Endodermal cell (in vitro differentiated cells): ENCODE results near the gene MKRN2. TPM values are rescaled to one million over a fixed set of nuclear protein-coding genes. Genes with fewer than 3 reads are reported as not detected.

Experiments
- DNase-seq: peaks from one replicate; pipeline ENCODE4 v3.0.0-alpha.2; 2017
- H3K27ac ChIP-seq: 2 replicates; pipeline ENCODE4 v1.5.1; 2013; ENCODE audit warnings: mild to moderate bottlenecking, low read depth, low read length, moderate library complexity
- H3K27me3 ChIP-seq: 2 replicates; pipeline ENCODE4 v1.6.1; 2013; ENCODE audit warnings: mild to moderate bottlenecking, low read length, moderate library complexity; ENCODE audit not compliant: insufficient read depth, control insufficient read depth, poor library complexity, severe bottlenecking
- H3K36me3 ChIP-seq: 2 replicates; pipeline ENCODE4 v1.7.0; 2013; ENCODE audit warnings: mild to moderate bottlenecking, low read length, moderate library complexity; ENCODE audit not compliant: control insufficient read depth, insufficient read depth
- H3K4me1 ChIP-seq: one replicate; pipeline ENCODE4 v1.7.0; 2013; ENCODE audit warnings: low read length; ENCODE audit not compliant: control insufficient read depth, insufficient read depth
- H3K4me3 ChIP-seq: 2 replicates; pipeline ENCODE4 v1.5.1; 2013; ENCODE audit warnings: mild to moderate bottlenecking, low read length, moderate library complexity
- H3K9ac ChIP-seq: 2 replicates; pipeline ENCODE4 v1.6.1; 2013; ENCODE audit warnings: mild to moderate bottlenecking, low read length, moderate library complexity; ENCODE audit not compliant: poor library complexity, severe bottlenecking; ENCODE audit errors: extremely low read depth
- H3K9me3 ChIP-seq: 2 replicates; pipeline ENCODE4 v1.6.1; 2013; ENCODE audit warnings: mild to moderate bottlenecking, low read length, moderate library complexity; ENCODE audit not compliant: control insufficient read depth
- H3K27ac Mint-ChIP-seq: 2 replicates; pipeline ENCODE4 v1.8.0; 2020; ENCODE audit warnings: mixed read lengths
- H3K27me3 Mint-ChIP-seq: 2 replicates; pipeline ENCODE4 v1.8.0; 2021; ENCODE audit warnings: mild to moderate bottlenecking, mixed read lengths; ENCODE audit not compliant: insufficient read depth
- H3K36me3 Mint-ChIP-seq: 2 replicates; pipeline ENCODE4 v1.8.0; 2020; ENCODE audit warnings: low read depth, mixed read lengths
- H3K4me1 Mint-ChIP-seq: 2 replicates; pipeline ENCODE4 v1.8.0; 2020; ENCODE audit warnings: mixed read lengths
- H3K4me3 Mint-ChIP-seq: 2 replicates; pipeline ENCODE4 v1.8.0; 2020; ENCODE audit warnings: mild to moderate bottlenecking, moderate library complexity, mixed read lengths
- H3K9me3 Mint-ChIP-seq: 2 replicates; pipeline ENCODE4 v1.8.0; 2020; ENCODE audit warnings: mild to moderate bottlenecking, mixed read lengths
- WGBS, 2 experiments: methylation state at CpG; one replicate each; pipeline versions ENCODE4 v1.1.5 to v1.1.7; 2013; ENCODE audit warnings: missing lambda C conversion rate in 2 of 2, mixed read lengths in 1 of 2; ENCODE audit not compliant: insufficient coverage in 1 of 2, insufficient read length in 1 of 2; 5-methylcytosine and 5-hydroxymethylcytosine counted together
- total RNA-seq, 2 donors: library from RNA; stranded (reverse); fragmentation: NEBNext Ultra II Directional in 1 of 2; extraction: Animal tissue kit (Norgen Biotek cat#: 25700) in 1 of 2; gene quantifications; 2 replicates in 1 of 2; 3 replicates in 1 of 2; pipeline ENCODE4 v1.2.1, GENCODE V29; 2021
- TF ChIP-seq, protein P1 (sequence below): fragments of 200-600 bp; sonication (generic); conservative IDR thresholded peaks from 2 replicates; pipeline ENCODE4 v1.5.0; 2021; ENCODE audit warnings: antibody characterized with exemption, mild to moderate bottlenecking

Gene MKRN2
- total RNA-seq, 2 donors from 2014 or later: 18.8 to 23.3 TPM

DNA sequence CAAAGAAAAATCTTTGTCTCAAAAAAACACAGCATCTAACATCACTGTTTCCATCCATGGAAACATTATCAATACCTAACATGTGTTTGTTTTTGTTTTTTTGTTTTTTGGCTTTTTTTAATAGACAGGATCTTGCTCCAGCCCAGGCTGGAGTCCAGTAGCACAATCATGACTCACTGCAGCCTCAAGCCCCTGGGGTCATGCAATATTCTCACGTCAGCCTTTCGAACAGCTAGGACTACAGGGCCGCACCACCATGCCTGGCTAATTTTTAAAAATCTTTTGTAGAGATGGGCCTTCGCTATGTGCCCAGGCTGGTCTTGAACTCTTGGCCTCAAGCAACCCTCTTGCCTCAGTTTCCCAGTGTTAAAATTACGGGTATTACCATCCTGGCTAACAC lies 54.2 kb downstream of the MKRN2 start:
- DNase-seq: no peak
- peaks cover 79% of the 10 kb centered on the region for H3K36me3 ChIP-seq
- no peak overlapping the region for H3K4me3 Mint-ChIP-seq
- 86 to 87% methylated on average over 4 to 5 of the region's 5 CpGs for whole genome bisulfite sequencing, 2 experiments
- no peak overlapping the region for H3K27ac ChIP-seq
- no peaks in the 10 kb centered on the region for H3K27me3 Mint-ChIP-seq
- no peaks in the 10 kb centered on the region for H3K9me3 Mint-ChIP-seq
- H3K36me3 Mint-ChIP-seq: peaks cover 57% of the 10 kb centered on the region
- no peak overlapping the region for H3K27ac Mint-ChIP-seq
- peaks cover 13% of the 10 kb centered on the region for H3K4me1 Mint-ChIP-seq
- H3K9me3 ChIP-seq: no peaks in the 10 kb centered on the region
- TF ChIP-seq, protein P1, sequence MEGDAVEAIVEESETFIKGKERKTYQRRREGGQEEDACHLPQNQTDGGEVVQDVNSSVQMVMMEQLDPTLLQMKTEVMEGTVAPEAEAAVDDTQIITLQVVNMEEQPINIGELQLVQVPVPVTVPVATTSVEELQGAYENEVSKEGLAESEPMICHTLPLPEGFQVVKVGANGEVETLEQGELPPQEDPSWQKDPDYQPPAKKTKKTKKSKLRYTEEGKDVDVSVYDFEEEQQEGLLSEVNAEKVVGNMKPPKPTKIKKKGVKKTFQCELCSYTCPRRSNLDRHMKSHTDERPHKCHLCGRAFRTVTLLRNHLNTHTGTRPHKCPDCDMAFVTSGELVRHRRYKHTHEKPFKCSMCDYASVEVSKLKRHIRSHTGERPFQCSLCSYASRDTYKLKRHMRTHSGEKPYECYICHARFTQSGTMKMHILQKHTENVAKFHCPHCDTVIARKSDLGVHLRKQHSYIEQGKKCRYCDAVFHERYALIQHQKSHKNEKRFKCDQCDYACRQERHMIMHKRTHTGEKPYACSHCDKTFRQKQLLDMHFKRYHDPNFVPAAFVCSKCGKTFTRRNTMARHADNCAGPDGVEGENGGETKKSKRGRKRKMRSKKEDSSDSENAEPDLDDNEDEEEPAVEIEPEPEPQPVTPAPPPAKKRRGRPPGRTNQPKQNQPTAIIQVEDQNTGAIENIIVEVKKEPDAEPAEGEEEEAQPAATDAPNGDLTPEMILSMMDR: no peak
- no peaks in the 10 kb centered on the region for H3K4me1 ChIP-seq
- no peak overlapping the region for H3K4me3 ChIP-seq
- H3K9ac ChIP-seq: no peak overlapping the region
- H3K27me3 ChIP-seq: no peaks in the 10 kb centered on the region

- Mint-ChIP-seq H3K27me3 (no peaks in the 10 kb centered on the region), H3K4me1 (peaks cover 13% of the 10 kb centered on the region), H3K27ac (no peak overlapping the region), H3K9me3 (no peaks in the 10 kb centered on the region), H3K4me3 (no peak overlapping the region), H3K36me3 (peaks cover 51% of the 10 kb centered on the region)
- Histone ChIP-seq H3K4me1 (no peaks in the 10 kb centered on the region), H3K27ac (no peak overlapping the region), H3K27me3 (no peaks in the 10 kb centered on the region), H3K4me3 (no peak overlapping the region), H3K9me3 (no peaks in the 10 kb centered on the region), H3K9ac (no peak overlapping the region), H3K36me3 (peaks cover 80% of the 10 kb centered on the region)
- TF ChIP-seq, protein P1: no peak
- DNase-seq: no peak
- 94% methylated on average over 6 of the region's 6 CpGs; no CpG with 5 or more reads in 1 of the 2 experiments for WGBS, 2 experiments
These were observed 55.8 kb downstream of the MKRN2 start for GRCh38 chr3:12612514-12613226.

DNA sequence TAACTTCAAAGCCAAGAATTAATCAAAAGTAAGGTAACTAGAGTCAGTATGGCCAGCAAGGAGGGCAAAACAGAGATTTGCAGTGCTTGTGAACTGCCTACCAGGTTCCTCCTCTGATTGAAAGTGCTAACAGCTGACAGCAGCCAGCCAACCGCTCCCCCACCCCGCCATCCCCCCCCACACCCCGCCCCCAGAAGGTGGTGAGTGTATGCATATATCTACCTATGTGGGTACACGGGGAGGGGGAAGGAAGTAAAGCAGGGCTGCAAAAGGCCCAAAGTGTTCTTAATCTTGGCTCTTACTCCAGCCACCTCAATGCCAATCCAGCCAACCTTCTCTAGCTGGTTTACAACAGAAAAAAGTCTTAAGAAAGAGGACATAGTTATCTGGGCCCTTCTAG lies 56.4 kb downstream of the MKRN2 start:
- Histone ChIP-seq H3K27ac (no peak overlapping the region), H3K9ac (no peak overlapping the region), H3K4me1 (no peaks in the 10 kb centered on the region), H3K36me3 (peaks cover 81% of the 10 kb centered on the region), H3K9me3 (no peaks in the 10 kb centered on the region), H3K27me3 (no peaks in the 10 kb centered on the region), H3K4me3 (no peak overlapping the region)
- Mint-ChIP-seq H3K4me1 (peaks cover 13% of the 10 kb centered on the region), H3K4me3 (no peak overlapping the region), H3K27me3 (no peaks in the 10 kb centered on the region), H3K36me3 (peaks cover 52% of the 10 kb centered on the region), H3K9me3 (no peaks in the 10 kb centered on the region), H3K27ac (peak overlapping the region; percentile 56)
- DNase-seq: peak; percentile 53
- TF ChIP-seq, protein P1: no peak
- 80% methylated on average over 1 of the region's 4 CpGs; no CpG with 5 or more reads in 1 of the 2 experiments for WGBS, 2 experiments
